Ishikawa (cell line): ENCODE data around the gene HOXB7.

ENCODE experiments used
- CREB1 ChIP-seq: IDR thresholded peaks from 2 replicates; pipeline ENCODE4 v1.6.1; 2012; ENCODE audit warnings: low read depth
- EGR1 ChIP-seq: IDR thresholded peaks from 2 replicates; pipeline ENCODE4 v1.6.1; 2012
- EP300 ChIP-seq: IDR thresholded peaks from 2 replicates; pipeline ENCODE4 v1.6.1; 2012; ENCODE audit warnings: borderline replicate concordance
- FOXM1 ChIP-seq: IDR thresholded peaks from 2 replicates; pipeline ENCODE4 v1.6.1; 2012; ENCODE audit warnings: low read depth, borderline replicate concordance
- RAD21 ChIP-seq: IDR thresholded peaks from 2 replicates; pipeline ENCODE4 v1.6.1; 2012; ENCODE audit warnings: low read depth
- TAF1 ChIP-seq: IDR thresholded peaks from 2 replicates; pipeline ENCODE4 v1.6.1; 2012; ENCODE audit warnings: low read depth, mild to moderate bottlenecking
- TCF12 ChIP-seq: IDR thresholded peaks from 2 replicates; pipeline ENCODE4 v1.6.1; 2012; ENCODE audit warnings: low read depth
- YY1 ChIP-seq: IDR thresholded peaks from 2 replicates; pipeline ENCODE4 v1.6.1; 2012; ENCODE audit warnings: low read depth
- TF ChIP-seq, protein P1 (sequence below): IDR thresholded peaks from 2 replicates; pipeline ENCODE4 v1.6.1; 2012; ENCODE audit warnings: low read depth, mild to moderate bottlenecking
- TF ChIP-seq, protein P2 (sequence below): IDR thresholded peaks from 2 replicates; pipeline ENCODE4 v1.6.1; 2012

DNA sequence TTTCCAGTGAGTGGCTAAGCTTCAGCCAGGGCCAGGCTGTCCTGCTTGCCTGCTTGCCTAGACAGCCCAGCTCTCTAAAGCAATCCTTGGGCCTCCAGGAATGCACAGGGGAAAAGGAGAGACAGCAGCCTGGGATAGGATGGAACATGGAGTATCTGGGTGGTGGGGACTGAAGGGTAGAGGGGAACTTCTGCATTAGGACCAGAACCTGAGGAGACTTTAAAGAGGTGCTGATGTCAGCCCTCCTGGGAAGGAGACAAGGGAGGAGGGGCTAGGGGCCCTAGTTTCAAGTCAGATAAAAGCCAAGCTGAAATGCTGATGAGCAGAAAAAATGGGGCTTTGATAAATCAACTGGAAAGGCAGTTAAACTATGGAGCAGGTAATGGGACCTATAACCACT, 1.8 kb downstream of the HOXB7 start:
- TF ChIP-seq TAF1: no peak
- no peak for TF ChIP-seq CREB1
- no peak for TF ChIP-seq YY1
- TF ChIP-seq TCF12: no peak
- no peak for TF ChIP-seq EP300
- TF ChIP-seq, protein P1, sequence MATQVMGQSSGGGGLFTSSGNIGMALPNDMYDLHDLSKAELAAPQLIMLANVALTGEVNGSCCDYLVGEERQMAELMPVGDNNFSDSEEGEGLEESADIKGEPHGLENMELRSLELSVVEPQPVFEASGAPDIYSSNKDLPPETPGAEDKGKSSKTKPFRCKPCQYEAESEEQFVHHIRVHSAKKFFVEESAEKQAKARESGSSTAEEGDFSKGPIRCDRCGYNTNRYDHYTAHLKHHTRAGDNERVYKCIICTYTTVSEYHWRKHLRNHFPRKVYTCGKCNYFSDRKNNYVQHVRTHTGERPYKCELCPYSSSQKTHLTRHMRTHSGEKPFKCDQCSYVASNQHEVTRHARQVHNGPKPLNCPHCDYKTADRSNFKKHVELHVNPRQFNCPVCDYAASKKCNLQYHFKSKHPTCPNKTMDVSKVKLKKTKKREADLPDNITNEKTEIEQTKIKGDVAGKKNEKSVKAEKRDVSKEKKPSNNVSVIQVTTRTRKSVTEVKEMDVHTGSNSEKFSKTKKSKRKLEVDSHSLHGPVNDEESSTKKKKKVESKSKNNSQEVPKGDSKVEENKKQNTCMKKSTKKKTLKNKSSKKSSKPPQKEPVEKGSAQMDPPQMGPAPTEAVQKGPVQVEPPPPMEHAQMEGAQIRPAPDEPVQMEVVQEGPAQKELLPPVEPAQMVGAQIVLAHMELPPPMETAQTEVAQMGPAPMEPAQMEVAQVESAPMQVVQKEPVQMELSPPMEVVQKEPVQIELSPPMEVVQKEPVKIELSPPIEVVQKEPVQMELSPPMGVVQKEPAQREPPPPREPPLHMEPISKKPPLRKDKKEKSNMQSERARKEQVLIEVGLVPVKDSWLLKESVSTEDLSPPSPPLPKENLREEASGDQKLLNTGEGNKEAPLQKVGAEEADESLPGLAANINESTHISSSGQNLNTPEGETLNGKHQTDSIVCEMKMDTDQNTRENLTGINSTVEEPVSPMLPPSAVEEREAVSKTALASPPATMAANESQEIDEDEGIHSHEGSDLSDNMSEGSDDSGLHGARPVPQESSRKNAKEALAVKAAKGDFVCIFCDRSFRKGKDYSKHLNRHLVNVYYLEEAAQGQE: no peak
- TF ChIP-seq, protein P2, sequence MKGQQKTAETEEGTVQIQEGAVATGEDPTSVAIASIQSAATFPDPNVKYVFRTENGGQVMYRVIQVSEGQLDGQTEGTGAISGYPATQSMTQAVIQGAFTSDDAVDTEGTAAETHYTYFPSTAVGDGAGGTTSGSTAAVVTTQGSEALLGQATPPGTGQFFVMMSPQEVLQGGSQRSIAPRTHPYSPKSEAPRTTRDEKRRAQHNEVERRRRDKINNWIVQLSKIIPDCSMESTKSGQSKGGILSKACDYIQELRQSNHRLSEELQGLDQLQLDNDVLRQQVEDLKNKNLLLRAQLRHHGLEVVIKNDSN: no peak
- no peak for TF ChIP-seq FOXM1
- no peak for TF ChIP-seq EGR1
- no peak for TF ChIP-seq RAD21
